HepG2 (cell line): ENCODE data around the gene CXCR5. TPM values are rescaled to one million over a fixed set of nuclear protein-coding genes. Genes with fewer than 3 reads are reported as not detected.

ENCODE experiments used
- BHLHE40 ChIP-seq: IDR thresholded peaks from 2 replicates; pipeline ENCODE4 v1.6.1; 2011; ENCODE audit warnings: low read length, improper control_type of control experiment
- CENPBD1 ChIP-seq: sonication (generic); formaldehyde crosslinking; IDR thresholded peaks from 2 replicates; pipeline ENCODE4 v1.8.0; 2022; ENCODE audit warnings: missing genetic modification reagents, low read depth, mild to moderate bottlenecking, borderline replicate concordance
- ELF3 ChIP-seq: IDR thresholded peaks from 2 replicates; pipeline ENCODE4 v1.6.1; 2016; ENCODE audit warnings: missing genetic modification reagents, missing compliant biosample characterization
- ERF ChIP-seq: IDR thresholded peaks from 2 replicates; pipeline ENCODE4 v1.6.1; 2018; ENCODE audit warnings: missing biosample characterization, missing genetic modification reagents
- FOSL2 ChIP-seq: sonication (generic); formaldehyde crosslinking; IDR thresholded peaks from 2 replicates; pipeline ENCODE4 v1.4.0; 2020; ENCODE audit warnings: missing genetic modification reagents
- HNRNPLL ChIP-seq: fragments of 200-400 bp; formaldehyde crosslinking; IDR thresholded peaks from 2 replicates; pipeline ENCODE4 v1.6.1; 2017; ENCODE audit warnings: mild to moderate bottlenecking, low read depth, low read length; ENCODE audit not compliant: poor library complexity, severe bottlenecking
- ISL2 ChIP-seq: sonication (generic); formaldehyde crosslinking; IDR thresholded peaks from 2 replicates; pipeline ENCODE4 v1.5.0; 2020; ENCODE audit warnings: missing genetic modification reagents
- KLF11 ChIP-seq: IDR thresholded peaks from 2 replicates; pipeline ENCODE4 v1.6.1; 2016; ENCODE audit warnings: missing compliant biosample characterization
- KMT2A ChIP-seq: sonication (generic); formaldehyde crosslinking; IDR thresholded peaks from 2 replicates; pipeline ENCODE4 v1.4.0; 2020; ENCODE audit warnings: missing genetic modification reagents
- MATR3 ChIP-seq: sonication (generic); formaldehyde crosslinking; IDR thresholded peaks from 2 replicates; pipeline ENCODE4 v1.4.0; 2020; ENCODE audit warnings: missing genetic modification reagents
- NFIC ChIP-seq: IDR thresholded peaks from 2 replicates; pipeline ENCODE4 v1.6.1; 2012; ENCODE audit warnings: mild to moderate bottlenecking, low read length, inconsistent platforms
- RBAK ChIP-seq: sonication (generic); formaldehyde crosslinking; IDR thresholded peaks from 2 replicates; pipeline ENCODE4 v1.5.1; 2020; ENCODE audit warnings: mild to moderate bottlenecking, missing genetic modification reagents
- RBM22 ChIP-seq: fragments of 200-400 bp; formaldehyde crosslinking; optimal IDR thresholded peaks from 2 replicates; pipeline ENCODE3; 2017; ENCODE audit warnings: mild to moderate bottlenecking, low read length, moderate library complexity
- SAP130 ChIP-seq: IDR thresholded peaks from 2 replicates; pipeline ENCODE4 v1.6.1; 2016; ENCODE audit warnings: low read depth
- TIGD3 ChIP-seq: sonication (generic); formaldehyde crosslinking; IDR thresholded peaks from 2 replicates; pipeline ENCODE4 v1.5.1; 2020; ENCODE audit warnings: mild to moderate bottlenecking, missing genetic modification reagents, borderline replicate concordance
- TP53 ChIP-seq: sonication (generic); formaldehyde crosslinking; conservative IDR thresholded peaks from 2 replicates; pipeline ENCODE4 v1.4.0; 2020; ENCODE audit warnings: missing genetic modification reagents
- ZBED4 ChIP-seq: sonication (generic); formaldehyde crosslinking; IDR thresholded peaks from 2 replicates; pipeline ENCODE4 v1.4.0; 2020; ENCODE audit warnings: missing genetic modification reagents, borderline replicate concordance
- ZNF142 ChIP-seq: sonication (generic); formaldehyde crosslinking; IDR thresholded peaks from 2 replicates; pipeline ENCODE4 v1.4.0; 2020; ENCODE audit warnings: missing genetic modification reagents
- ZNF20 ChIP-seq: sonication (generic); formaldehyde crosslinking; IDR thresholded peaks from 2 replicates; pipeline ENCODE4 v1.4.0; 2020; ENCODE audit warnings: mild to moderate bottlenecking, moderate library complexity, missing genetic modification reagents
- ZNF549 ChIP-seq: sonication (generic); formaldehyde crosslinking; IDR thresholded peaks from 2 replicates; pipeline ENCODE4 v1.5.0; 2020; ENCODE audit warnings: missing genetic modification reagents
- polyA plus RNA-seq, 8 experiments: library from polyadenylated mRNA; depleted of rRNA in 3 of 8; stranded (reverse) in 7 of 8; unstranded in 1 of 8; fragments of >200 nt; fragmentation: Illumina TruSeq in 4 of 8; extraction: Trizol in 4 of 8; gene quantifications; 2 replicates each; pipeline versions ENCODE4 v1.2.1 to v1.2.3, GENCODE V29; 2011 to 2016; ENCODE audit warnings: low read depth in 4 of 8, missing spikeins in 1 of 8, mixed read lengths in 1 of 8; ENCODE audit not compliant: insufficient read depth in 1 of 8
- total RNA-seq, 5 experiments: library from RNA; depleted of rRNA; stranded (reverse); fragments of >200 nt; fragmentation: Illumina TruSeq; extraction: Trizol; gene quantifications; 2 replicates each; pipeline ENCODE4 v1.2.3, GENCODE V29; 2016; ENCODE audit warnings: low read depth in 1 of 5

Gene CXCR5
- total and polyA plus RNA-seq, 2 of the 13 experiments (the other 11 are each of a cell fraction or from before 2014, with no cell fraction given): not detected

- TF ChIP-seq MATR3: no peak
- TF ChIP-seq ELF3 (CRISPR knock-in tag): 0 out of 2 replicates have a peak, but pooled peaks have one; percentile 10
- TF ChIP-seq KLF11 (CRISPR knock-in tag): no peak
- TF ChIP-seq ZNF20: no peak
- no peak for TF ChIP-seq KMT2A
- peak; percentile 40 for TF ChIP-seq RBM22
- TF ChIP-seq TP53 (CRISPR knock-in tag): no peak
- TF ChIP-seq CENPBD1: no peak
- no peak for TF ChIP-seq RBAK (CRISPR knock-in tag)
- peak; percentile 58 for TF ChIP-seq FOSL2
- no peak for TF ChIP-seq ISL2 (CRISPR knock-in tag)
- peak; percentile 15 for TF ChIP-seq HNRNPLL
- TF ChIP-seq ZNF142 (CRISPR knock-in tag): no peak
- TF ChIP-seq TIGD3: no peak
- TF ChIP-seq BHLHE40: no peak
- no peak for TF ChIP-seq ERF (CRISPR knock-in tag)
- no peak for TF ChIP-seq ZNF549 (CRISPR knock-in tag)
- TF ChIP-seq NFIC: no peak
- no peak for TF ChIP-seq ZBED4 (CRISPR knock-in tag)
- TF ChIP-seq SAP130 (CRISPR knock-in tag): peak; percentile 52; the same call in 1 of the 2 replicates
These were observed 27.6 kb downstream of the CXCR5 start (continued) for GRCh38 chr11:118911113-118911879.
